ENCODE results near the gene MAGEA2B.
"Not testable (repeated sequence)": the region's sequence is repeated elsewhere in the genome, so short reads cannot be mapped to it uniquely, and the experiment has no call there.

Gene MAGEA2B

DNA sequence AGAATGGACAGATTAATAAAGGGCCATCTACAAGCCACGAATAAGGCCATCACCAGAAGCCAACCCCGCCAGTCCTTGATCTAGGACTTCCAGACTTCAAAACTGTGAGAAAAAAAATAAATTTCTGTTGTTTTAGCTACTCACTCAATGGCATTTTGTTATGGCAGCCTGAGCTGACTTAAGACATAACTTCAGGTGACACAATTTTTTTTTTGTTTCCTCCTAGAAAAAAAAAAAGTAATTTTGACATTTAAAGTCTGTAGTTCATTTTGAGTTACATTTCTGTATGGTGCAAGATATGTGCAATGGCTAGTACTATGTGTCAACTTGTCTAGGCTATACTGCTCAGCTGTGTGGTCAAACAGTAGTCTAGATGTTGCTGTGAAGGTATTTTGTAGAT is 44.5 kb downstream of the MAGEA2B start, which contains the start of gene CSAG3:
Gene CSAG3, plus strand, starts transcription at position 301 of the 400 bp plus-strand sequence.
- DNase-seq (ENCODE audit: low read depth) = not testable (repeated sequence)

DNA sequence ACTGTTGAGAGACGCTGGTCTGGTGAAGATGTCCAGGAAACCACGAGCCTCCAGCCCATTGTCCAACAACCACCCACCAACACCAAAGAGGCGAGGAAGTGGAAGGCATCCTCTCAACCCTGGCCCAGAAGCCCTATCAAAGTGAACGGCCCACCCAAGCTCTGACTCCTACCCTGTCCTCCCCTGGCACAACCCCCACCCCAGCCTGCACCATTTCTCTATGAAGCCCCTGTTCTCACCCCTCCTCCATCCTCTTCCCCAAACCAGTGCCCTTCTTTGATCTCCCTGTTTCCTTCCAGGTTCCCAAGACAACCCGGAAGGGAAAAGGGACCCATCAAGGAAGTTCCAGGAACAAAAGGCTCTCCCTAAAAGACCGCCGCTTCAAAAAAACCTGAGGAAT is 45.1 kb downstream of the MAGEA2B start:
- not testable (repeated sequence) for DNase-seq (ENCODE audit: low read depth)

DNA sequence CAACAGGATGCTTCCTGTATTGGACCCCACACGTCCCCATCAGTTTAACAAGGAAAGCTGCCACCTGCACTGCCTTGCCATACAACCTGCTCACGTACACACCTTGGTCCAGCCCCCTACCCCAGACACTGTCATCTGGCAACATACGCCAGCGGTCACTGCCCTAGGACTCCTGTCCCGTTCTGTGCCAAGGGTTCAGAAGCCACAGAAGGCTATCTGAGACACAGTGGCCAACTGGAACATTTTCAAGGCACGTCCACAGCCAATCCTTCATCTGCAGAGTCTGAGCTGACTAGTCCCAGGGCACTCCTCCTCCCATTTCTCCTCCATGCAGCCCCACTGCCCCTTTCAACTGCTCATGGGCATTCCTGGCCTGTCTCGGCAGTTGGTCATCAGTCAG is 47.2 kb downstream of the MAGEA2B start:
- DNase-seq (ENCODE audit: low read depth) = not testable (repeated sequence)

DNA sequence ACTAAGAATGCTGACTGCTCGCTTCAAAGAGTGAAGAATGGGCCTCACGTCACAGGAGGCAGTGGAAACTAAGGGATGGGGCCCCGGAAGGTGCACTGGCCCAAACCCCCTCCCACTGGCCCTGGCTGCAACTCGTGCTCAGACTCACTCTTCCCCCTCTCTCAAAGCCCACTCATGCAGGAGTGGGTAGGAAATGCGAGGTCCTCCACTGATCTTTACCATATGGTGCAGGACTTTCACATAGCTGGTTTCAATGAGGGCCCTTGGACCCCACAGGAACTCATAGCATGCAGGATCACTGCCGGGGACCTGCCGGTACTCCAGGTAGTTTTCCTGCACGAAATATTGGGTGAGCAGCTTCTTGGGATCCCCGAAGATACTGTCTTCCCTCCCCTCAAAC is 52.1 kb downstream of the MAGEA2B start:
- DNase-seq (ENCODE audit: low read depth) = not testable (repeated sequence)

All from activated T-helper 1 cell treated with Interleukin-2 at 50 U/mL for 16 hours (primary cell).